ENCODE measurements around the gene CTRL. TPM values are rescaled to one million over a fixed set of nuclear protein-coding genes. Genes with fewer than 3 reads are reported as not detected.
A peak's percentile ranks its signal among the peaks of the same experiment; 100 is the strongest.

CTRL gene
- total RNA-seq, 3 donors from 2014 or later (not counting 1 experiment from before 2014, with no cell fraction given) = 14.3 to 17.2 (median 15.0) TPM

- no peaks in the 10 kb centered on the region for H3K9me3 Mint-ChIP-seq
- Histone ChIP-seq H3K36me3 (ENCODE audit: control insufficient read depth, insufficient read depth, low read length) (peaks cover 60% of the 10 kb centered on the region), H3K9me3 (ENCODE audit: control insufficient read depth, insufficient read depth, low read length) (no peaks in the 10 kb centered on the region), H3K4me3 (ENCODE audit: low read length) (no peak overlapping the region), H3K27ac (ENCODE audit: low read length) (no peak overlapping the region), H3K27me3 (ENCODE audit: control insufficient read depth, insufficient read depth, low read length) (no peaks in the 10 kb centered on the region), H3K4me1 (ENCODE audit: control insufficient read depth, insufficient read depth, low read length) (no peaks in the 10 kb centered on the region)
- intact Hi-C loops (cut with micrococcal nuclease) = loop anchor here (1.0 kb wide), 2 partner anchors 156 to 345 kb away; no protein-coding TSS in a partner anchor
- H3K27me3 Mint-ChIP-seq (ENCODE audit: low read depth in 2 of 2) = no peaks in the 10 kb centered on the region
- TF ChIP-seq CTCF (IDR thresholded peaks at IDR 0.05) = peak; percentile 81
- no peaks in the 10 kb centered on the region for H3K36me3 Mint-ChIP-seq
- WGBS (ENCODE audit: insufficient coverage) = 66% methylated on average over 11 of the region's 11 CpGs
- peak overlapping the region in 1 of 2 donors; percentile 58 for H3K27ac Mint-ChIP-seq
- H3K4me3 Mint-ChIP-seq = no peak overlapping the region
- ATAC-seq (peak; percentile 59 to 90 (median 87)), DNase-seq (peak; percentile 72 to 85)
- H3K4me1 Mint-ChIP-seq = peaks cover 0 to 4% of the 10 kb centered on the region in 2 donors
Observed at GRCh38 chr16:67883872-67884261, 47.8 kb downstream of the CTRL start.

DNA sequence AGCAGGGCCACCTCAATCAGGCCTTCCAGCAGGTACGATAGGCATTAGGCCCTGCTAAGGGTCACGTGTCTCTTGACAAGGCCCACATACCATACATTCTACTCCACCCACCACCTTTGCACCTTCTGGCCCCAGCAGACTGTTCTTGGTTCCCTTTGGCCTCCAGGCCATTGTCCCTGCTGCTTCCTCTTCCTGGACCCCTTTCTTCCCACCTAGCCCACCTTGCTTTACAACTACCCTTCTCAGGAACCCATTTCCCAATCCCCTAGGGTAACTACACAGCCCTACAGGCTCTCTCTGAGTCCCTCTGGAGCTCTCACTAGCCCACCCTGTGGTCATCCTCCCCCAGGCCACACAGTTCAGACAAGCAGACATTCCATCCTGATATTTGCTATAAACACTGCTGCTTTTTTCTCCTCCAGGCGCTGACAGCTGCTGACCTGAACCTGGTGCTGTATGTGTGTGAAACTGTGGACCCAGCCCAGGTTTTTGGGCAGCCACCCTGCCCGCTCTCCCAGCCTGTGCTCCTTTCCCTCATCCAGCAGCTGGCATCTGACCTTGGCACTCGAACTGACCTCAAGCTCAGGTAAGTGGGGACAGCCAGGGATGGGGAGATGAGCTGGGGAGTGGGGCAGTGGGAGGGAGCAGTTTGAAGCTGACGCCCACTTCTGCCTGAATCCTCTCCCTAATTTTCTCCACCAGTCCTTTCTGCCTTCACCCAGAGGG is 48.4 kb downstream of the CTRL start:
- Mint-ChIP-seq H3K4me1 (peaks cover 0 to 4% of the 10 kb centered on the region in 2 donors), H3K27me3 (ENCODE audit: low read depth in 2 of 2) (no peaks in the 10 kb centered on the region), H3K9me3 (no peaks in the 10 kb centered on the region), H3K4me3 (no peak overlapping the region), H3K36me3 (no peaks in the 10 kb centered on the region), H3K27ac (peak overlapping the region in 1 of 2 donors; percentile 58)
- WGBS (ENCODE audit: insufficient coverage) = 95% methylated on average over 5 of the region's 6 CpGs
- no peaks in the 10 kb centered on the region for H3K27me3 ChIP-seq (ENCODE audit: control insufficient read depth, insufficient read depth, low read length)
- no peaks in the 10 kb centered on the region for H3K4me1 ChIP-seq (ENCODE audit: control insufficient read depth, insufficient read depth, low read length)
- intact Hi-C loops (cut with micrococcal nuclease) = loop anchor here (1.0 kb wide), 2 partner anchors 157 to 346 kb away; no protein-coding TSS in a partner anchor
- peaks cover 66% of the 10 kb centered on the region for H3K36me3 ChIP-seq (ENCODE audit: control insufficient read depth, insufficient read depth, low read length)
- H3K27ac ChIP-seq (ENCODE audit: low read length) = no peak overlapping the region
- ATAC-seq (peak in 2 of 3 donors; percentile 13 to 16), DNase-seq (no peak)
- no peak for TF ChIP-seq CTCF (IDR thresholded peaks at IDR 0.05)
- no peaks in the 10 kb centered on the region for H3K9me3 ChIP-seq (ENCODE audit: control insufficient read depth, insufficient read depth, low read length)
- no peak overlapping the region for H3K4me3 ChIP-seq (ENCODE audit: low read length)

DNA sequence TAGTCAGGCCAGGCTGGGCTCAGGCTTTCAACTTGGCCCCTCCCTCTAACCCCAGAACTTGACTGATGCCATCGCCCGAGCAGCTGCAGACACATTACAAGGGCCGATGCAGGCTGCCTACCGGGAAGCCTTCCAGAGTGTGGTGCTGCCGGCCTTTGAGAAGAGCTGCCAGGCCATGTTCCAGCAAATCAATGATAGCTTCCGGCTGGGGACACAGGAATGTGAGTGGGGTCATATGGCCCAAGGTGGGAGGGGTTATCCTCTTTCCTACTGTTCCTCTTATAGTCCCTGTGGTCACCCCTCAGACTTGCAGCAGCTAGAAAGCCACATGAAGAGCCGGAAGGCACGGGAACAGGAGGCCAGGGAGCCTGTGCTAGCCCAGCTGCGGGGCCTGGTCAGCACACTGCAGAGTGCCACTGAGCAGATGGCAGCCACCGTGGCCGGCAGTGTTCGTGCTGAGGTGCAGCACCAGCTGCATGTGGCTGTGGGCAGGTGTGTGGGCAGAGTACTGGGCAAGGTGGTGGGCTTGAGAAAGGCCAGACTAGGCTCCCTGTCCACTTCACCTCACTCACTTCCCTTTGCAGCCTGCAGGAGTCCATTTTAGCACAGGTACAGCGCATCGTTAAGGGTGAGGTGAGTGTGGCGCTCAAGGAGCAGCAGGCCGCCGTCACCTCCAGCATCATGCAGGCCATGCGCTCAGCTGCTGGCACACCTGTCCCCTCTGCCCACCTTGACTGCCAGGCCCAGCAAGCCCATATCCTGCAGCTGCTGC is 49.1 kb downstream of the CTRL start:
- Histone ChIP-seq H3K36me3 (ENCODE audit: control insufficient read depth, insufficient read depth, low read length) (peaks cover 73% of the 10 kb centered on the region), H3K27me3 (ENCODE audit: control insufficient read depth, insufficient read depth, low read length) (no peaks in the 10 kb centered on the region), H3K9me3 (ENCODE audit: control insufficient read depth, insufficient read depth, low read length) (no peaks in the 10 kb centered on the region), H3K27ac (ENCODE audit: low read length) (no peak overlapping the region), H3K4me1 (ENCODE audit: control insufficient read depth, insufficient read depth, low read length) (no peaks in the 10 kb centered on the region), H3K4me3 (ENCODE audit: low read length) (no peak overlapping the region)
- ATAC-seq (no peak), DNase-seq (no peak)
- 93% methylated on average over 17 of the region's 18 CpGs for WGBS (ENCODE audit: insufficient coverage)
- Mint-ChIP-seq H3K36me3 (no peaks in the 10 kb centered on the region), H3K27ac (no peak overlapping the region), H3K9me3 (no peaks in the 10 kb centered on the region), H3K4me1 (peaks cover 0 to 4% of the 10 kb centered on the region in 2 donors), H3K27me3 (ENCODE audit: low read depth in 2 of 2) (no peaks in the 10 kb centered on the region), H3K4me3 (no peak overlapping the region)
- intact Hi-C loops (cut with micrococcal nuclease) = loop anchor here (1.0 kb wide), 2 partner anchors 158 to 347 kb away; no protein-coding TSS in a partner anchor
- TF ChIP-seq CTCF (IDR thresholded peaks at IDR 0.05) = no peak

Measured in natural killer cell (primary cell).